WTC11 (cell line): ENCODE results near the gene PDGFRA. TPM values are rescaled to one million over a fixed set of nuclear protein-coding genes. Genes with fewer than 3 reads are reported as not detected.

Experiments used
- ATAC-seq: fragments of 200-7000 bp; cut with Tn5 transposase; 2 replicates; pipeline ENCODE4 v1.10.0; 2021; ENCODE audit warnings: mild to moderate bottlenecking, moderate library complexity
- CTCF ChIA-PET: fragments of 300-600 bp; sonication (Branson Sonifier 250); formaldehyde crosslinking; loops from one replicate; lab custom pipeline; 2021; ENCODE audit warnings: antibody characterized with exemption; lab: Charles Lee
- POLR2A ChIA-PET: fragments of 350-600 bp; sonication (Branson Sonifier 250); formaldehyde crosslinking; loops from one replicate; lab custom pipeline; 2021; ENCODE audit warnings: antibody characterized with exemption; lab: Charles Lee
- DNase-seq: peaks from one replicate; pipeline ENCODE4 v3.0.0; 2021; ENCODE audit warnings: low spot score
- H3K27ac Mint-ChIP-seq: 2 replicates; pipeline ENCODE4 v1.8.0; 2021; ENCODE audit warnings: mixed read lengths
- H3K27me3 Mint-ChIP-seq: 2 replicates; pipeline ENCODE4 v1.8.0; 2021; ENCODE audit warnings: low read depth, mild to moderate bottlenecking, moderate library complexity, mixed read lengths
- H3K36me3 Mint-ChIP-seq: 2 replicates; pipeline ENCODE4 v1.8.0; 2021; ENCODE audit warnings: mixed read lengths
- H3K4me1 Mint-ChIP-seq: 2 replicates; pipeline ENCODE4 v1.8.0; 2022; ENCODE audit warnings: mixed read lengths
- H3K4me3 Mint-ChIP-seq: 2 replicates; pipeline ENCODE4 v1.8.0; 2021; ENCODE audit warnings: mild to moderate bottlenecking, moderate library complexity, mixed read lengths
- H3K9me3 Mint-ChIP-seq: 2 replicates; pipeline ENCODE4 v1.8.0; 2021; ENCODE audit warnings: mixed read lengths
- ELF4 ChIP-seq: sonication (generic); formaldehyde crosslinking; IDR thresholded peaks from 2 replicates; pipeline ENCODE4 v1.8.1; 2022; ENCODE audit warnings: low read depth, mild to moderate bottlenecking, moderate library complexity, missing genetic modification reagents
- GABPB1 ChIP-seq: sonication (generic); formaldehyde crosslinking; IDR thresholded peaks from 2 replicates; pipeline ENCODE4 v1.8.1; 2023; ENCODE audit warnings: mild to moderate bottlenecking, missing genetic modification reagents
- GRHL2 ChIP-seq: fragments of 250-450 bp; sonication (Bioruptor Pico); IDR thresholded peaks from 2 replicates; pipeline ENCODE4 v1.8.0; 2022; ENCODE audit warnings: mild to moderate bottlenecking, moderate library complexity; ENCODE audit not compliant: insufficient replicate concordance, severe bottlenecking
- GTF2I ChIP-seq: fragments of 250-450 bp; sonication (Bioruptor Pico); conservative IDR thresholded peaks from 2 replicates; pipeline ENCODE4 v1.4.0; 2021; ENCODE audit warnings: mild to moderate bottlenecking
- IRF2 ChIP-seq: sonication (generic); formaldehyde crosslinking; IDR thresholded peaks from 2 replicates; pipeline ENCODE4 v1.8.0; 2022; ENCODE audit warnings: low read depth, missing genetic modification reagents, borderline replicate concordance
- NFYB ChIP-seq: sonication (generic); formaldehyde crosslinking; conservative IDR thresholded peaks from 2 replicates; pipeline ENCODE4 v1.8.0; 2022; ENCODE audit warnings: low read depth, missing genetic modification reagents
- NR3C1 ChIP-seq: sonication (generic); formaldehyde crosslinking; conservative IDR thresholded peaks from 2 replicates; pipeline ENCODE4 v1.8.1; 2023; ENCODE audit warnings: low read depth, mild to moderate bottlenecking, missing genetic modification reagents
- PRRX2 ChIP-seq: fragments of 250-450 bp; sonication (Bioruptor Pico); IDR thresholded peaks from 2 replicates; pipeline ENCODE4 v1.8.0; 2021; ENCODE audit warnings: mild to moderate bottlenecking
- SMAD3 ChIP-seq: sonication (generic); formaldehyde crosslinking; IDR thresholded peaks from 2 replicates; pipeline ENCODE4 v1.8.0; 2022; ENCODE audit warnings: missing genetic modification reagents, mild to moderate bottlenecking, borderline replicate concordance
- SMAD4 ChIP-seq: sonication (generic); formaldehyde crosslinking; IDR thresholded peaks from 2 replicates; pipeline ENCODE4 v1.8.0; 2022; ENCODE audit warnings: mild to moderate bottlenecking, missing genetic modification reagents
- TEAD4 ChIP-seq: sonication (generic); formaldehyde crosslinking; IDR thresholded peaks from 2 replicates; pipeline ENCODE4 v1.8.0; 2022; ENCODE audit warnings: mild to moderate bottlenecking, missing genetic modification reagents
- TP53 ChIP-seq: sonication (generic); formaldehyde crosslinking; IDR thresholded peaks from 2 replicates; pipeline ENCODE4 v1.8.1; 2023; ENCODE audit warnings: mild to moderate bottlenecking, missing genetic modification reagents
- ZNF232 ChIP-seq: sonication (generic); formaldehyde crosslinking; IDR thresholded peaks from 2 replicates; pipeline ENCODE4 v1.8.0; 2022; ENCODE audit warnings: mild to moderate bottlenecking, missing genetic modification reagents
- ZNF317 ChIP-seq: sonication (generic); formaldehyde crosslinking; IDR thresholded peaks from 2 replicates; pipeline ENCODE4 v1.8.1; 2023; ENCODE audit warnings: low read depth, mild to moderate bottlenecking, moderate library complexity, missing genetic modification reagents, borderline replicate concordance
- ZNF396 ChIP-seq: fragments of 250-450 bp; sonication (Bioruptor Pico); IDR thresholded peaks from 2 replicates; pipeline ENCODE4 v1.8.0; 2021; ENCODE audit warnings: mild to moderate bottlenecking, moderate library complexity, borderline replicate concordance
- total RNA-seq: library from RNA; stranded (reverse); gene quantifications from 3 replicates; pipeline ENCODE4 v1.2.3, GENCODE V29; 2021
- TF ChIP-seq, protein P1 (sequence below): sonication (generic); formaldehyde crosslinking; conservative IDR thresholded peaks from 2 replicates; pipeline ENCODE4 v1.8.1; 2023; ENCODE audit warnings: mild to moderate bottlenecking, low read depth, missing genetic modification reagents, moderate library complexity
- TF ChIP-seq, protein P2 (sequence below): fragments of 200-600 bp; IDR thresholded peaks from 2 replicates; pipeline ENCODE4 v1.8.0; 2022; ENCODE audit warnings: antibody characterized with exemption
- TF ChIP-seq, protein P3 (sequence below): sonication (generic); formaldehyde crosslinking; IDR thresholded peaks from 2 replicates; pipeline ENCODE4 v1.8.1; 2023; ENCODE audit warnings: mild to moderate bottlenecking, missing genetic modification reagents
- TF ChIP-seq, protein P4 (sequence below): sonication (generic); formaldehyde crosslinking; IDR thresholded peaks from 2 replicates; pipeline ENCODE4 v1.8.1; 2023; ENCODE audit warnings: mild to moderate bottlenecking, missing genetic modification reagents, moderate library complexity
- TF ChIP-seq, protein P5 (sequence below): sonication (generic); formaldehyde crosslinking; IDR thresholded peaks from 2 replicates; pipeline ENCODE4 v1.8.0; 2022; ENCODE audit warnings: mild to moderate bottlenecking, missing genetic modification reagents
- TF ChIP-seq, protein P6 (sequence below): sonication (generic); formaldehyde crosslinking; IDR thresholded peaks from 2 replicates; pipeline ENCODE4 v1.8.1; 2022; ENCODE audit warnings: low read depth, missing genetic modification reagents, borderline replicate concordance

PDGFRA gene
- total RNA-seq, 1 experiment from 2014 or later: 3.3 TPM

DNA sequence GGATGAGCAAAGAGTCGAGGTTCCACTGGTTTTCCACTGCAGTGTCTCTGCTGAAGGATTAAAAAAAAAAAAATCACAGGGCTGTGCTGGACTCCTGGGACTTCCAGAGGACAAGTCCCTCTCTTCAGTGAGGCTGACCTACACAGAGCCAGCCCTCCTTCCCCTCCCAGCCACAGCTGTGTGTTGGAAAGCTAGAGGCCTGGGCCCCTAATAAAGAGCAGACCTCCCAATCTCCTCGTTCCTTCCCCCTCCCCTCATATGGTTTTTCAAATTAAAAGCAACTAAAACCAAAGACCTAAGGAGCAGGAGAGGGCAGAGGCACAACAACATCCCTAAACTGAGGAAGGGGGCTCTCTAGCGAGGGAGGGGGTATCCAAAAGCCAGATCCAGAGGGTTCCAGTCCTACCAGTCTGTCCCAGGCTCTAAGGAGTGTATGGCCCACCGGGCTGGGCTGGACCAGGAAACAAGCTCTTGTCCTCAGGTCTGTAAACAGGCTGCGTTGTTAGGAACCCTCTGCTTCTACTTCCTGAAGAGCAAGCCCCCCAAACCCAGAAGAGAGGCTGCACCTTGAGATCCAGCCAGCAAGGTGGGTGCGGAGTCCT is 4.0 kb upstream of the PDGFRA start:
- ChIA-PET CTCF (interaction anchor here (1.0 to 4.9 kb wide), 7 partner anchors 9 to 532 kb away, joined by 3 to 25 read pairs (median 3); no protein-coding TSS in a partner anchor), POLR2A (interaction anchor here (0.6 to 1.2 kb wide), 3 partner anchors 31 to 295 kb away, joined by 3 to 4 read pairs (median 3); no protein-coding TSS in a partner anchor)
- ATAC-seq (no peak), DNase-seq (no peak)
- H3K36me3 Mint-ChIP-seq: peaks cover 2% of the 10 kb centered on the region; the same call in 1 of the 2 replicates
- TF ChIP-seq NFYB: no peak
- TF ChIP-seq, protein P1, sequence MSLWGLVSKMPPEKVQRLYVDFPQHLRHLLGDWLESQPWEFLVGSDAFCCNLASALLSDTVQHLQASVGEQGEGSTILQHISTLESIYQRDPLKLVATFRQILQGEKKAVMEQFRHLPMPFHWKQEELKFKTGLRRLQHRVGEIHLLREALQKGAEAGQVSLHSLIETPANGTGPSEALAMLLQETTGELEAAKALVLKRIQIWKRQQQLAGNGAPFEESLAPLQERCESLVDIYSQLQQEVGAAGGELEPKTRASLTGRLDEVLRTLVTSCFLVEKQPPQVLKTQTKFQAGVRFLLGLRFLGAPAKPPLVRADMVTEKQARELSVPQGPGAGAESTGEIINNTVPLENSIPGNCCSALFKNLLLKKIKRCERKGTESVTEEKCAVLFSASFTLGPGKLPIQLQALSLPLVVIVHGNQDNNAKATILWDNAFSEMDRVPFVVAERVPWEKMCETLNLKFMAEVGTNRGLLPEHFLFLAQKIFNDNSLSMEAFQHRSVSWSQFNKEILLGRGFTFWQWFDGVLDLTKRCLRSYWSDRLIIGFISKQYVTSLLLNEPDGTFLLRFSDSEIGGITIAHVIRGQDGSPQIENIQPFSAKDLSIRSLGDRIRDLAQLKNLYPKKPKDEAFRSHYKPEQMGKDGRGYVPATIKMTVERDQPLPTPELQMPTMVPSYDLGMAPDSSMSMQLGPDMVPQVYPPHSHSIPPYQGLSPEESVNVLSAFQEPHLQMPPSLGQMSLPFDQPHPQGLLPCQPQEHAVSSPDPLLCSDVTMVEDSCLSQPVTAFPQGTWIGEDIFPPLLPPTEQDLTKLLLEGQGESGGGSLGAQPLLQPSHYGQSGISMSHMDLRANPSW (CRISPR knock-in tag): no peak
- TF ChIP-seq ZNF317 (CRISPR knock-in tag): no peak
- no peak for TF ChIP-seq ZNF396 (CRISPR knock-in tag)
- TF ChIP-seq GTF2I (CRISPR knock-in tag): no peak
- TF ChIP-seq, protein P2, sequence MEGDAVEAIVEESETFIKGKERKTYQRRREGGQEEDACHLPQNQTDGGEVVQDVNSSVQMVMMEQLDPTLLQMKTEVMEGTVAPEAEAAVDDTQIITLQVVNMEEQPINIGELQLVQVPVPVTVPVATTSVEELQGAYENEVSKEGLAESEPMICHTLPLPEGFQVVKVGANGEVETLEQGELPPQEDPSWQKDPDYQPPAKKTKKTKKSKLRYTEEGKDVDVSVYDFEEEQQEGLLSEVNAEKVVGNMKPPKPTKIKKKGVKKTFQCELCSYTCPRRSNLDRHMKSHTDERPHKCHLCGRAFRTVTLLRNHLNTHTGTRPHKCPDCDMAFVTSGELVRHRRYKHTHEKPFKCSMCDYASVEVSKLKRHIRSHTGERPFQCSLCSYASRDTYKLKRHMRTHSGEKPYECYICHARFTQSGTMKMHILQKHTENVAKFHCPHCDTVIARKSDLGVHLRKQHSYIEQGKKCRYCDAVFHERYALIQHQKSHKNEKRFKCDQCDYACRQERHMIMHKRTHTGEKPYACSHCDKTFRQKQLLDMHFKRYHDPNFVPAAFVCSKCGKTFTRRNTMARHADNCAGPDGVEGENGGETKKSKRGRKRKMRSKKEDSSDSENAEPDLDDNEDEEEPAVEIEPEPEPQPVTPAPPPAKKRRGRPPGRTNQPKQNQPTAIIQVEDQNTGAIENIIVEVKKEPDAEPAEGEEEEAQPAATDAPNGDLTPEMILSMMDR: no peak
- no peak for TF ChIP-seq IRF2
- TF ChIP-seq ELF4 (CRISPR knock-in tag): no peak
- H3K27me3 Mint-ChIP-seq: peaks cover 99% of the 10 kb centered on the region
- H3K9me3 Mint-ChIP-seq: no peaks in the 10 kb centered on the region
- peaks cover 36% of the 10 kb centered on the region for H3K4me1 Mint-ChIP-seq
- H3K27ac Mint-ChIP-seq: no peak overlapping the region
- peak overlapping the region; percentile 82 for H3K4me3 Mint-ChIP-seq

DNA sequence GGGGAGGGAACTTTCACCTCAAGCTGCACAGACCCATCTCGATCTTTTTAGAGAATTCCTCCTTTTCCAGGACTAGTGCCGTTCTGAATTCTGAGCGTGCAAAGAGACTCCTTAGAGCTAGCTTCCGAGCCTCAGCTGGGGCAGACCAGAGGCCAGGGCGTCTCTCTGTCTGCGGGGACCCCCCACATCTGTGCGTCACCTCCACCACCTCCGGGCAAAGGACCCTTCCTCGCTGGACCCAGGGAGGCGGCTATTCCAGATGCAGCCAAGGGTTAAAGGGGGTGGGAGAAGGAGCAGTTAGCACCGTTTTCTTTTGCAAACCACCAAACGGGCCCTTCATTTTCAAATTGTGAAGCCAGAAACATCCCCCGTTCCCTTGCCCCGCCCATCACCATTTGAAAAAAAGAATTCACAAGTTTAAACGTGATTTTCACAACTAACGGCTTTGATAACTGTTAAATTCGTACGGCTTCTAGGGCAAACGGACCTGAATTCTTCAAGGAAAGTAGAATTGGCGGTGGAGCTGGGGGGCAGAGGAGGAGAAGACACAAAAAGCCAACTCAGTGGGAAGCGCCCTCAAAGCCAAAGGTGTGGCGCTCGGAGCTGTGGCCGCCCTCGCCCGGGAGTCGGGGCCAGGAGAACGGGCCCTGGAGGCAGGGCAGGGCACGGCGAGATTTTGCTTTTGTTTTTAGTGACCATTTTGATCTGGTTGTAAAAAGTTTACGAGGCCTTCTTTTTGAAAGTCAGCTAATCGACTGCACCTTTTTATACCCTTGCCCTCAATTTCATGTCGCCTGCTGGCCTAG is 3.3 kb upstream of the PDGFRA start:
- Mint-ChIP-seq H3K27me3 (peaks cover 99% of the 10 kb centered on the region), H3K4me1 (peaks cover 39% of the 10 kb centered on the region)
- CTCF ChIA-PET: interaction anchor here (0.7 to 4.9 kb wide), 9 partner anchors 8 to 1039 kb away, joined by 3 to 25 read pairs (median 3); no protein-coding TSS in a partner anchor
- TF ChIP-seq, protein P2: no peak
- TF ChIP-seq, protein P3, sequence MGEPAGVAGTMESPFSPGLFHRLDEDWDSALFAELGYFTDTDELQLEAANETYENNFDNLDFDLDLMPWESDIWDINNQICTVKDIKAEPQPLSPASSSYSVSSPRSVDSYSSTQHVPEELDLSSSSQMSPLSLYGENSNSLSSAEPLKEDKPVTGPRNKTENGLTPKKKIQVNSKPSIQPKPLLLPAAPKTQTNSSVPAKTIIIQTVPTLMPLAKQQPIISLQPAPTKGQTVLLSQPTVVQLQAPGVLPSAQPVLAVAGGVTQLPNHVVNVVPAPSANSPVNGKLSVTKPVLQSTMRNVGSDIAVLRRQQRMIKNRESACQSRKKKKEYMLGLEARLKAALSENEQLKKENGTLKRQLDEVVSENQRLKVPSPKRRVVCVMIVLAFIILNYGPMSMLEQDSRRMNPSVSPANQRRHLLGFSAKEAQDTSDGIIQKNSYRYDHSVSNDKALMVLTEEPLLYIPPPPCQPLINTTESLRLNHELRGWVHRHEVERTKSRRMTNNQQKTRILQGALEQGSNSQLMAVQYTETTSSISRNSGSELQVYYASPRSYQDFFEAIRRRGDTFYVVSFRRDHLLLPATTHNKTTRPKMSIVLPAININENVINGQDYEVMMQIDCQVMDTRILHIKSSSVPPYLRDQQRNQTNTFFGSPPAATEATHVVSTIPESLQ (CRISPR knock-in tag): no peak
- TF ChIP-seq SMAD3 (no peak), GABPB1 (CRISPR knock-in tag) (no peak), PRRX2 (CRISPR knock-in tag) (no peak), SMAD4 (CRISPR knock-in tag) (no peak), TP53 (CRISPR knock-in tag) (no peak), ZNF232 (CRISPR knock-in tag) (no peak), TEAD4 (CRISPR knock-in tag) (no peak), GRHL2 (CRISPR knock-in tag) (no peak), NFYB (no peak), NR3C1 (CRISPR knock-in tag) (no peak)
- TF ChIP-seq, protein P4, sequence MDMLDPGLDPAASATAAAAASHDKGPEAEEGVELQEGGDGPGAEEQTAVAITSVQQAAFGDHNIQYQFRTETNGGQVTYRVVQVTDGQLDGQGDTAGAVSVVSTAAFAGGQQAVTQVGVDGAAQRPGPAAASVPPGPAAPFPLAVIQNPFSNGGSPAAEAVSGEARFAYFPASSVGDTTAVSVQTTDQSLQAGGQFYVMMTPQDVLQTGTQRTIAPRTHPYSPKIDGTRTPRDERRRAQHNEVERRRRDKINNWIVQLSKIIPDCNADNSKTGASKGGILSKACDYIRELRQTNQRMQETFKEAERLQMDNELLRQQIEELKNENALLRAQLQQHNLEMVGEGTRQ (CRISPR knock-in tag): no peak
- TF ChIP-seq, protein P5, sequence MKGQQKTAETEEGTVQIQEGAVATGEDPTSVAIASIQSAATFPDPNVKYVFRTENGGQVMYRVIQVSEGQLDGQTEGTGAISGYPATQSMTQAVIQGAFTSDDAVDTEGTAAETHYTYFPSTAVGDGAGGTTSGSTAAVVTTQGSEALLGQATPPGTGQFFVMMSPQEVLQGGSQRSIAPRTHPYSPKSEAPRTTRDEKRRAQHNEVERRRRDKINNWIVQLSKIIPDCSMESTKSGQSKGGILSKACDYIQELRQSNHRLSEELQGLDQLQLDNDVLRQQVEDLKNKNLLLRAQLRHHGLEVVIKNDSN (CRISPR knock-in tag): no peak
- TF ChIP-seq, protein P6, sequence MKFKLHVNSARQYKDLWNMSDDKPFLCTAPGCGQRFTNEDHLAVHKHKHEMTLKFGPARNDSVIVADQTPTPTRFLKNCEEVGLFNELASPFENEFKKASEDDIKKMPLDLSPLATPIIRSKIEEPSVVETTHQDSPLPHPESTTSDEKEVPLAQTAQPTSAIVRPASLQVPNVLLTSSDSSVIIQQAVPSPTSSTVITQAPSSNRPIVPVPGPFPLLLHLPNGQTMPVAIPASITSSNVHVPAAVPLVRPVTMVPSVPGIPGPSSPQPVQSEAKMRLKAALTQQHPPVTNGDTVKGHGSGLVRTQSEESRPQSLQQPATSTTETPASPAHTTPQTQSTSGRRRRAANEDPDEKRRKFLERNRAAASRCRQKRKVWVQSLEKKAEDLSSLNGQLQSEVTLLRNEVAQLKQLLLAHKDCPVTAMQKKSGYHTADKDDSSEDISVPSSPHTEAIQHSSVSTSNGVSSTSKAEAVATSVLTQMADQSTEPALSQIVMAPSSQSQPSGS: no peak

More for the DNA sequence above, 3.3 kb upstream of the PDGFRA start:
- Mint-ChIP-seq H3K9me3 (no peaks in the 10 kb centered on the region), H3K4me3 (peak overlapping the region; percentile 82), H3K36me3 (peaks cover 2% of the 10 kb centered on the region; the same call in 1 of the 2 replicates), H3K27ac (no peak overlapping the region)
- DNase-seq (peak; percentile 17), ATAC-seq (no peak)
- POLR2A ChIA-PET: interaction anchor here (0.6 to 1.2 kb wide), 3 partner anchors 32 to 296 kb away, joined by 3 to 4 read pairs (median 3); no protein-coding TSS in a partner anchor
